AG09309 (cell line): ENCODE results near the gene PAM16.

Source experiments
- DNase-seq: peaks from one replicate; pipeline ENCODE4 v3.0.0-alpha.2; 2010; ENCODE audit warnings: low read depth
- H3K4me3 ChIP-seq: 2 replicates; pipeline ENCODE4 v1.5.1; 2011; ENCODE audit warnings: mild to moderate bottlenecking, low read depth, low read length, moderate library complexity; ENCODE audit not compliant: control insufficient read depth
- CTCF ChIP-seq: IDR thresholded peaks from 2 replicates; pipeline ENCODE4 v1.5.1; 2011; ENCODE audit warnings: mild to moderate bottlenecking, low read depth, low read length, inconsistent platforms; ENCODE audit not compliant: insufficient read depth, control insufficient read depth; ENCODE audit errors: missing control alignments

The PAM16 gene

DNA sequence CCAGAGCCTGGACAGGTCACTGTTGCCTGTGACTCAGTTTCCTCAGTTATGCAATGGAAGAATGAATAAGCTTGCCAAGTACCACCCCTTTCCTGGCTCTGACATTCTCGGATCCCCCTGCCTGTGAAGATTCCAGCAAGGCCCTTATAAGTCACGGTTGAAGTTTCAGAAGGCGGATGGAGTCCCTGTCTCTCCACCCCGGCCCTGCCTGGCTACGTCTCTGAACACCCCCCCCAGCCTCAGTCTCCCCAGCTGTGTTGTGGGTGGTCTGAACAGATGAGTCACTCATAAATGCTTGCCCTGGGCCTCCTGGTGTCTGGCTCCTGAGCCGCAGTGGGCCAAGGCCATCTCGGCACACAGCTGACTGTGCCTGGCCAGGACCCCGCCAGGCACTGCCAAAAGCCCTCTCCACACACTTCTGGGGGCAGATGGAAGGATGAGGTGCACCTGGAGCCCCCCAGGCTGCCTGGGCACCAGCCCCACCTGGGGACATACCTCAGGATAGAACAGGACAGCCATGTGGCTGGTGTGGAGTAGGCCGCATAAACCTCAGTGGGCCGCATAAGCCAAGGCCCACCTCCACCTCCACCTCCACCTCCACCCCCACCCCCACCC is 35.9 kb upstream of the PAM16 start:
- no peak for DNase-seq

DNA sequence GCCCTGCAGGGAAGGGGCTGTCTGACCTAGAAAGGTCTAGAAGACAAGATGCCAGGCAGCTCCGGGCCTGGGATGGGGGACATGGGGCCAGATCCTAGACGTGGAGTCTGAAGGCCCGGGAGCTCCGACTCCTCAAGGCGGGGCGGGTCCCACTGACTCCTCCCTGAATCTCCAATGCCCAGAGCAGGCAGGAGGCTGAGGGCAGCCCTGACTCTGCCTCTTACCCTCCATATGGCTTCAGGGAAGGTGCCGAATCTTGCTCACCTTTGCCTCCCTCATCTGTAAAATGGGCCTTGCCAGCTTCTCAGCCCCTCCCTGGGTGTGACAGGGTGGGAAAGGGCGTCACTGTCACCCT is 35.3 kb upstream of the PAM16 start:
- DNase-seq: no peak
- TF ChIP-seq CTCF: no peak
- no peak overlapping the region for H3K4me3 ChIP-seq

More for the DNA sequence above, 35.9 kb upstream of the PAM16 start:
- no peak overlapping the region for H3K4me3 ChIP-seq
- TF ChIP-seq CTCF: peak; percentile 18

GRCh38 chr16:4385789-4386450 is 34.8 kb upstream of the PAM16 start:
- TF ChIP-seq CTCF: no peak
- no peak for DNase-seq

GRCh38 chr16:4385066-4385788 is 34.1 kb upstream of the PAM16 start:
- no peak for DNase-seq
- no peak for TF ChIP-seq CTCF
- H3K4me3 ChIP-seq: no peak overlapping the region

More at GRCh38 chr16:4385789-4386450, 34.8 kb upstream of the PAM16 start:
- H3K4me3 ChIP-seq: no peak overlapping the region

- no peak for DNase-seq
- no peak overlapping the region for H3K4me3 ChIP-seq
- no peak for TF ChIP-seq CTCF
Measured at GRCh38 chr16:4384509-4384942, 33.4 kb upstream of the PAM16 start.

DNA sequence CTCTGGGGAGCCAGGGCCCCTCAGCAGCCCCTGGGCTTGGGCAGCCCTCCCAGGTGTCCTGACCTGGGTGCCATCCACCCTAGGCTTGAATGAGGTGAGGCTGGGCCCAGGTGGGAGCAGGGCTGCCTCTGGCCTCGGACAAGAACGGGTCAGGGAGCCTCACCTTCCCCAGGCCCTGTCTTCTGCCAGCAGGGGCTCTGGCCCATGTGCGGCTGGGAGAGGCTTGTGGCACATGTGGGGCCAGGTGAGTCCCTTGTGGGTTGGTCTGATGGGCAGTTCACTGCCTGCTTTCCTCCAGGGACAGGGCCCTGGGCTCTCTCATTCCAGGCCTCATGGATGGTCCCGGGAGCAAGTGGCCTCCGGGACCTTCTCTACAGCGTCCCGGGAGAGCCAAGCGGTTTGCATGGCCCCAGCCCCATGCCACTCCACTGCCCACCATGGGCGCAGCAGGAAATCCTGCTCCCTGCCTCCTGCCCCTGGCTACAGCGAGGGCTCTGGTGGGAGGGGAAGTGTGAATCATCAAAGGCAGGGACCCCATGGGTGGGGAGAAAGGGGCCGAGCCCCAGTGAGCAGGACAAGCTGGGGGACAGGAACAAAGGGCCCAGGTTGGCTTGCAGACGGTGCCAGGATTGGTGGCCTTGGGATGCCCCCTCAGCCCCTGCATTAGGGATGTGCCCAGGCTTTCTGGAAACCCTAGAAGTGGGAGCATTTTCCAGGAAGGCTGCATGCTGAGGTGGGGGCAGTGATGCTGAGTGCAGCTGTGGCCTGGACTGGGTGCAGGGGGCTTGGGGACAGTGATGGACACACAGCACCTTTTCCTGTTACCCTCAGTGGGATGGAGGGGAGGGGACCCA is 32.7 kb upstream of the PAM16 start:
- TF ChIP-seq CTCF: no peak
- DNase-seq: no peak
- H3K4me3 ChIP-seq: no peak overlapping the region
